HG03432 (cell line): ENCODE data around the gene ARMC2.
A peak's percentile ranks its signal among the peaks of the same experiment; 100 is the strongest.

Experiments used
- ATAC-seq: cut with Tn5 transposase; IDR thresholded peaks from one replicate; pipeline ENCODE4 v1.9.1; 2021; ENCODE audit warnings: mild to moderate bottlenecking, moderate library complexity; ENCODE audit not compliant: unreplicated experiment

Gene ARMC2

DNA sequence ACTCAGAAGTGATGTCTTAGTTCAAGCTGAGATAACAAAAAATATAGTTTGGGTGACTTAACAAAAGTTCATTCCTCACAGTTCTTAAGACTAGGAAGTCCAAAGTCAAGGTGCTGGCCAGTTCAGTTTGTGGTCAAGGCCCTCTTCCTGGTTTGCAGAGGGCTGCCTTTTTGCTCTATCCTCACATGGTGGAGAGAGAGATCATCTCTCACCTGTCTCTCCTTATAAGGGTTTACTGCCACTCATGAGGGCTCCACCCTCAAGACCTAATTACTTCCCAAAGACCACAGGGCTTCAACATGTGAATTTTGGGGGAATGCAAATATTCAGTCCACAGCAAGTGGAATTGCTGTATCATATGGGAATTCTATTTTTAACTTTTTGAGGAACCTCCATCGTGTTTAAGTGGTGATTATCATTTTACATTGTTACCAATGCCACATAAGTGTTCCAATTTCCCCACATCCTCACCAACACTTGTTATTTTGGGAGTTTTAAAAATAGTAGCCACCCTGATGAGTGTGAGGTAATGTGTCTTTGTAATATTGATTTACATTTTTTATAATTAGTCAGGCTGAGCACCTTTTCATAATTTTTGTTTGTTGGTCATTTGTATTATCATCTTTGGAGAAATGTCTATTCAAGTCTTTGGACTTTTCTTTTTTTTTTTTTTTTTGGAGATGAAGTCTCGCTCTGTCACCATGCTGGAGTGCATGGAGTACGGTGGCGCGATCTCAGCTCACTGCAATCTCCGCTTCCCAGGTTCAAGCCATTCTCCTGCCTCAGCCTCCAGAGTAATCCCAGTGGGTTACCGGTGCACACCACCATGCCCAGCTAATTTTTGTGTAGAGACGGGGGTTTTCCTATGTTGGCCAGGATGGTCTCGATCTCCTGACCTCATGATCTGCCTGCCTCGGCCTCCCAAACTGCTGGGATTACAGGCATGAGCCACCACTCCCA, 134.2 kb downstream of the ARMC2 start:
- ATAC-seq, result no peak

DNA sequence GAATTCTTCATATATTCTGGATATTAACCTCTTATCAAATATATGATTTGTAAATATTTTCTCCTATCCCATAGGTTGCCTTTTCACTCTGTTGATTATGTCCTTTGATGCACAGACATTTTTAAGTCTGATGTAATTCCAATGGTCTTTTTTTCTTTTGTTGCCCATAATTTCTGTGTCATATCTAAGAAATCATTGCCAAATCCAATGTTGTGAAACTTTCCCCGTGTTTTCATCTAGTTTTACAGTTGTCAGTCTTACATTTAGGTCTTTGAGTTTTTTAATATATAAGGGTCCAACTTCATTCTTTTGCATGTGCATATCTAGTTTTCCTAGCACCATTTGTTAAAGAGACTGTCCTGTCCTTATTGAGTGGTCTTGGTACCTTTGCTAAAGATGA, 134.9 kb downstream of the ARMC2 start:
- no peak for ATAC-seq

DNA sequence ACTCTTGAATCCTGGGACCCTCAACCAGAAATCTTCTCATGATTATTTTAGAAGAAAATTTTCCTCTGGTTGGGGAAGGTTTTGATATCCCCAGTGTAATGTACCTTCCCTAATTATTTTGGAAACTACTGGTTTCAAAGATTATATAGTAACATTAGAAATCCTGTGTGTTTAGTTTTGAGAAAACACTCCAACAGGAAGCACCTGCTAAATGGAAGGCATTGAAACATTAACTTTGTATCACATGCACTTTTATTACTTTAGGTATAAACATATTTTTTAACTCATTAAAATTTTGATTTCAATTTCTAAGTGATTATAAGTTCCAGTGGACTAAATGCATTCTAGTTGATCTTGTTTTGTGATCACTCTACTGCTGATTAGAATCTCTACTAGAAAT, 137.1 kb downstream of the ARMC2 start:
- no peak for ATAC-seq

DNA sequence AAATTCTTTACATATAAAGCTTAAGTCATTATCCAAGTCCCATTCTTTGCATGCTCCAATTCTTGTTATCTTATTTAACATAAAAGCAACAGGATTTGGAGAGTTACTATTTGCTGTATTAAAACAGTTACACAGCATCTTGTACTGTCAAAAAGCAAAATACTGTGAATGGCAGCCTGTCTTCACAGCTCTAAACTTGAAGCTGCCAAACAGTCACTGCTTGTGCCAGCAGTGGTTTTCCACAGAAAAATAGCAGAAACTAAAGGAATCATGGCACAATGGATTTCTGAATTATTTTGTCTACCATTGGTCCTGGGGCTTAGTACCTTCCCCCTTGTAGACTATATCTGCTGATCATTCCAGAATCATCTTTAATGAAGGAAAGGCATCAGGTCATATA, 138.9 kb downstream of the ARMC2 start:
- no peak for ATAC-seq

DNA sequence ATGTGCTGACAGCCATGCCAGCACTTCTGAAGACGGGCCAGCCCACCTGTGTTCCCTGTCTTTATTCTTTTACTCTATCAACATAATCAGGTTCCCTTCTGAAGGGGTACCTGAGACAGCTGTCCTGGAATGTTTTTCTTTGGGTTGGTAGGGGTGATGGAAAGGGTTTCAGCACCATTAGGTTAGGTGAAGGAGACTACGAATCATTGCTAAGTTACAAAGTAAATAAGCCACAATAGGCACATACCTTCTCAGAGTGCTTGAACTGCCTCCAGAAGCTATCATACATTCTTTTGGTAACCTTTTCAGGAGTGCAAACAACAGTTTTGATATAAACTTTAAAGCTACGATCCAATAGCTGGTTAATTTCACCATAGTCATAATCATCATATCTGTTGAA, 140.1 kb downstream of the ARMC2 start:
- no peak for ATAC-seq

DNA sequence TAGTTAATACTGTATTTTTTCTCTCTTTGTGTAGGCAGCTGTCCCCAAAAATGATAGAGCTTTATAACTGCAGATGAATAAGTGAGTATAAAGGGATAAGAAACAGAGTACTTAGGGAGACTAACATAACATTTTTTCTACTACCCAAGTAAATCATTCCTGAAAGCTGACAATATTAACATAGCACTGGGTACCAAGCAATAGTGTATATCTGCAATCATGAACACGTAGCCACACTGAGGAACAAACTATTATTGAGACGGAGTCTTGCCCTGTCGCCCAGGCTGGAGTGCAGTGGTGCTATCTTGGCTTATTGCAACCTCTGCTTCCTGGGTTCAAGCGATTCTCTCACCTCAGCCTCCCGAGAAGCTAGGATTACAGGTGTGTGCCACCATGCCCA, 140.5 kb downstream of the ARMC2 start:
- no peak for ATAC-seq

DNA sequence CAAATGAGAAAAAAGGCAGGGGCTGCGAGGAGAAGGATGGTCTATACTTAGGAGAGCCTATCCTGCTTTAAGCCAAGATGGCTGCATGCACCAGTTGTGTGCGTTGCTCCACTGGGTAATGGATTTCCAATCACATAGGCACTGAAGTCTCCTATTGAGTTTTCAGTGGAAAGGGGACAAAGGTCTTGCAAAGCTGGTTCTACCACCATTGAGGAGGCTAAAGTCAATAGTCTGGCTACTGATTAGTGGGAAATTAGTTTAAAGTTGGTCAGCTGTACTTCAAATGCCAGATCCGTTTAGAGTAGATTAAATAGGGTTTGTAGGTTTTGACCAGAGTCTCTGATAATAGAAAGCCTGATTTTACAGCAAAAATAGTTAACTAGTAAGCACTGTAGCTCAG, 141.5 kb downstream of the ARMC2 start:
- no peak for ATAC-seq

DNA sequence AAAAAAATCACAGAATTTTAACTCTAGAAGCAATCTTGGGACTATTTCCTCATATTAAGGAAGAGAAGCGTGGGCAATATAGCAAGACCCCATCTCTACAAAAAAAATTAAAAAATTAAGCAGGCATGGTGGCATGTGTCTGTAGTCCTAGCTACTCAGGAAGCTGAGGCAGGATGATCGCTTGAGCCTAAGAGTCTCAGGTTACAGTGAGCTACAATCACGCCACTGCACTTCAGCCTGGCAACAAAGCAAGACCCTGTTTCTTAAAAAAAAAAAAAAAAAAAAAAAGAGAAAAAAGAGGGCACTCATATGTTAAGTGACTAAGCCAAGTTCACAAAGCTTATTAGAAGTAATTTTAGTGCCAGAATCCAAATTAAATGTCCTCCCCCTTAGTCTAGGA, 145.7 kb downstream of the ARMC2 start:
- ATAC-seq, result no peak

DNA sequence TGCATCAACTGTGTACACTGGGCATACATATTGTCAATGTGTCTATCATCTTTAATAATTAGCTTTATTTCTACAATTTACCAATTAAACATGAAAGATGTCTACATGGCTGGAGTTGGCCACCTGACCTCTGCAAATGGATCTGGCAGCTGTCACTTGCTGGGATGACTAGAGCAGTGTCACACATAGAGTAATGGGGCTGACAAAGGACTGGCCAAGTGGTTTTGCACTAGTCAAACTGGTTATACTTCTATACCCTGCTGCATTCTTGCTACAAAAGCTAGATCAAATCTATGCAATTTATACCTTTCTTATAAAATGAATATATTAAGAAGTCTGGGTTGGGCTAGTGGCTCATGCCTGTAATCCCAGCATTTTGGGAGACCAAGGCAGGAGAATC, 147.1 kb downstream of the ARMC2 start:
- ATAC-seq, result no peak

DNA sequence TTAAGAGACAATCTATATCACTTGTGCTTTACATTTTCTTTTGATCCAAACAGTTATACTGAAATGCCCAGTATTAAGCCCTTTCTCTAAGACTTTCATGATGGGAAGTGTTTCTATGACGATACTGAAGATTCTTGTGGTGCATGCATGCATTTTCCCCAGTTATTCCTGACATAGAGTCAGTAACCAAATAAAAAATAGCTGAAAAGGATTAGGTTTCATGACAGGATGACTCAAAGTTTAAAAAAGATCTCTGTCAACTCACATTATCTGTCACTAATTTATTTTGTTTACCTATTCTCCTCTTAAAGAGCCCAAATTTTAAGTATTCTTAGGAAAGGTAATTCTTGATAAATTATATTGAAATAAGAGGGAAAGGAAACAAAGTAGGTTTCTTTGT, 148.0 kb downstream of the ARMC2 start:
- no peak for ATAC-seq

DNA sequence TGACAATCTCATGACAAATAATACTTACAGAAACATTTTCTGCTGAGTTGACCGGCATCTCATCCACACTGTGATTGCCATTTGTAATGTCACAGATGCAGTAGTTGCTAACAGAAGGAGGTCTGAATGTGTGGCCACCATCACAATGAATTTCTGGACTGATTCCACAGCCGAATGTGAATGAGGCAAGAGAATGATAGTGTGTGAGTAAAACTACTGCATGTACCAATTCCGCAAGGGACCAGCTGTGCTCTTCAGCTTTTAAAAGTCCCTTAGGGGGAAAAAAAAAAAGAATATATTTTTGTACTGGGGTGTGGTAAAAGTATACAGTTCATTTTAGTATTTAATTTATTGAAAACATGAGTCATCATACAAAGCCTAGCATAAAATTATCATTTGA, 150.3 kb downstream of the ARMC2 start:
- no peak for ATAC-seq

DNA sequence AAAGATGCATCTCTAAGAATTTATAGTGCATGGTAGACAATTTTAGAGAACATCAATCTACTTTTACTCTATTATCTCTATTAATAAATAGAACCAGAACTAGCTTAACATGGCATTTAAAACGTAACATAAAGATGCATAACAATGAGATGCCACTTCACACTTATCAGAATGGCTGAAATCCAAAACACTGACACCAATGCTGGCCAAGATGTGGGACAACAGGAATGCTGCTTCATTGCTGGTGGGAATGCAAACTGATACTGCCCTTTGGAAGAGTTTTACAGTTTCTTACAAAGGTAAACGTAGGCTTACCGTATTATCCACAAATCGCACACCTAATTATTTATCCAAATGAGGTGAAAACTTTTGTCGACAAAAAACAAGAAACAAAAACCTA, 151.2 kb downstream of the ARMC2 start:
- ATAC-seq, result no peak

DNA sequence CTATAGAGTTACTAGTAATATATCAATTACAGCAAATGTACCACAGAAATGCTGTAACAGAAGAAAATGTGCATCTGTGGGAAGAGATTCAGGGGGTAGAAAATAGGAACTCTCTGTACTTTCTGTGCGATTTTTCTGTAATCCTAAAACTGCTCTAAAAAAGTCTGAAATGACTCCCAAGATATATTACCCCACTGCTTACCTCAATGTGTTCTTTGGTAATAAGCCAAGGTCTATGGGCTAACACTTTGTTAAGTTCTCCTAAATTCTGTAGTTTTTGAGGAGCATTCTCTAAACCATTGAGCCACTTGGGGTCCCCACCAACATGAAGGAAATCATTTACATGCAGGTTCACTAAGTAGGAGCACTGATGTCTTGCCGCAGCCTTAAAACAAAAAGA, 152.1 kb downstream of the ARMC2 start:
- ATAC-seq, result no peak

DNA sequence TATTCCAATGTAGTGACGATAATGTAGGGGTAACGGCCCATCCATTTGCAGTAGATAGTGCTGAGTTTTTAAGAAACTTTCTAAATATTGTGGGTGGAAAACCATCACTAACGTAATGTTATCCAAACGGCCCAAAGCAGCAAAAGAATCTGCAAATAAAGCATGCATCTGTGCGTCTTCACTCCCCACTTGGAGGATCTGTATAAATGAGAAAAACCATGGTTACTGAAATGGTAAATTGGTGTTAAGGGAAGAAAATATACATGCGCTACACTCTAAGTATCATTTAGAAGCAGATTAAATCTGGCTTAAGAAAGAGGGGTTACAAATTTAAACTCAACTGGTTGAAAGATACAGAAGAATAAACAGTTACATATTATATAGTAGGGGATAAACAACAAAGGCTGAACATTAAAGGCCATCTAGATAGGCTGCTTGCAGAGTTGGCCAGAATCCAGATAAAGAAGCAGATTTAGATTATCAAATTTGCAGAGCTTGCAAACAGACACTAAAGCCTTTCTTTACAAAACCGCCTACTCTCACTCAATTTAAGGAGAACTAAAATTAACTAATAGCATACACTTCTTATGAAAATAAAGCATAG, 153.2 kb downstream of the ARMC2 start:
- ATAC-seq, result no peak

DNA sequence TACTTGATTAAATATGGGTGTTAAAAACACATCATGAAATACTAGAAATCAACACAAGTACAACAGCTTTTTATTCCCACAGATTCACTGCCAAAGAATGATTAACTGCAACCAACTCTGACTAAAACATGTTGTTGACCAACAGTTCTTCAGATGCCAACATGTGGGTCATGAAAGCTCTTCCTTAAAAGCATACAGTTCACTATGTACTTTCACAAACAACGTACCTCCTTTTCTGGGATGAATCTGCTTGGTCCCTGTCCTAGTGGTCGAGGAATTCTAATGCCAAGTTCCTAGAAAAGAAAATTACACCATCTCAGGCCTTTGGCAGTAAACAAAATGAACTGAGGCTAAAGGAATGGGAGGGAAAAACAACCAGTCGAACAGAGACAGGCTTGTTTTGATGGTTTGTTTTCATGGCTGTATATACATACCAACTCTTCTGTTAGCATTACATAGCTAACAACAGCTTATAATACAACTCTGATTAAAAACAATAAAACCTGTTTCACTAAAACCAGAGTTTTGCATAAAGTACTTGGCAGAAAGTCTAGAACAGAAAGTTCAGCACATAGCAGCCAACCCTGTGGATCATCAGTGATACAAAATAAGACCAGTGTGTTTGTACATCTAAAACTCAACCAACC, 154.0 kb downstream of the ARMC2 start:
- ATAC-seq, result no peak

DNA sequence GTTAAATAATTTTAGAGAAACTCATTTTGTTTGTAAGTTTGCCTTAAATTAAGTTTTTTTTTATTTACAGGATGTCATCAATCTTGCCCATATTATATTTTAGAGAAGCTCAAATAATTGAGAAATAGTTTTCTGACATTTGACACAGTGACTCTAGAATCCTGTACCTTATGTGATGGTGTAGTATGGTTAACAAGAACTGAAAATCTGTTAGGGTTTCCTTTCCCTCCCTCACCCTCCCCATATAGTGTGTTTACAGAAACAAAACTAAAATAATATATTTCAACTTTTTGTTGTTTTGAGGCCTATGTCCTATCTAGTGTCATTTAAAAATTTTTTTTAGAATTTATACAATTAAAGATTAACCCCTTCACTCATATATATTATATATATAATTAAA, 154.7 kb downstream of the ARMC2 start:
- no peak for ATAC-seq

DNA sequence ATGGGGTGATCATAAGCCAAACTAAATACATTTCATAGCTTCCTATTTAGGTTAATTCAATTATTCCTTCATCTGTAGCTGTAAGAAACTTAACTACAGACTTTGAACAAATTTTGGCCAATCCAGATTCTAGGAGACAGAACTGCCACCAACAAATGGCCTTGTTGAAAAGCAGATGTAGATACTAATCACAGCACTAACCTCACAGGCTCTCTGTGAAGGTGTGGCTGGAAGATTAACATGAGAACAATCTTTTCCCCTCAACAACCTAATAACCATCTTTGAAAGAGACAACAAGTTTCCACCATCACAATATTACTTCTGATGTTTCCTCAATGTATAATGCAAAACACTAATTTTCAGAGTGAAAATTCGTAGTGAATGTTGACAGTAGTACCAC, 158.6 kb downstream of the ARMC2 start:
- ATAC-seq, result no peak

DNA sequence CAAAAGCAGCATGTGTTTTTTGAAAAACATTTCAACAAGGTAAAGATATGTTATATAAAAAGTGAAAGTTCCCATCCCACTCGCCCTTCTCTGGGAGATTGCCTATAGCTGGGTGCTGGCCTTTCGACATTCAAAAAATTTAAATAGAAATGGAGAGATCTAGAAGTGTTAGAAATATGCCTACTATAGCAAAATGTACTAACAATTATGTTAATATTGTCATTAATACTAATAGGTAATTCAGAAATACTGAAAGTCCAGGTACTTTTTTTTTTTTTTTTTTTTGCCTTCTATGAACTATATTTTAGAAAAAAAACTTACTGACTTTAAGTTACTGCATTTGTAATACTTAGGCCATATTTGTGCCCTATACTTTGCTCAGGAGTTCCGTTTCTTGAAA, 159.3 kb downstream of the ARMC2 start:
- no peak for ATAC-seq

DNA sequence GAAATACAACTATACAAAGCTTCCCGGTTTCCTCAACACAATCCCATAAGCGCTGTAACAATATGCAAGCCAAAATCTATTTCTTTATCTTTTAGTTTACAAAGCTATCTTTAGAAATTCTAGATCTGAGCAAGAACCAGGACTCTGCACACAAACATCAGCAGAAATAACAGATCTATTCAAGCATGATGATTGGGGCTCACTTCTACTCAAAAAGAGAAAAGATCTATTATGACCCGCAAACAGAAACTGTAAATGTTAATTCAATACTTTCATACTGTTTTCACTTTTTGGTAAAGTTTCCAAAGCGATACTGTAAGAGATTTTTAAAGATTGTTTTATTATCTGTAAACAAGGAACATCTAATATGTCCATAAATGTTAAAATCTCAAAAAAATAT, 159.8 kb downstream of the ARMC2 start:
- ATAC-seq, result peak; percentile 33

DNA sequence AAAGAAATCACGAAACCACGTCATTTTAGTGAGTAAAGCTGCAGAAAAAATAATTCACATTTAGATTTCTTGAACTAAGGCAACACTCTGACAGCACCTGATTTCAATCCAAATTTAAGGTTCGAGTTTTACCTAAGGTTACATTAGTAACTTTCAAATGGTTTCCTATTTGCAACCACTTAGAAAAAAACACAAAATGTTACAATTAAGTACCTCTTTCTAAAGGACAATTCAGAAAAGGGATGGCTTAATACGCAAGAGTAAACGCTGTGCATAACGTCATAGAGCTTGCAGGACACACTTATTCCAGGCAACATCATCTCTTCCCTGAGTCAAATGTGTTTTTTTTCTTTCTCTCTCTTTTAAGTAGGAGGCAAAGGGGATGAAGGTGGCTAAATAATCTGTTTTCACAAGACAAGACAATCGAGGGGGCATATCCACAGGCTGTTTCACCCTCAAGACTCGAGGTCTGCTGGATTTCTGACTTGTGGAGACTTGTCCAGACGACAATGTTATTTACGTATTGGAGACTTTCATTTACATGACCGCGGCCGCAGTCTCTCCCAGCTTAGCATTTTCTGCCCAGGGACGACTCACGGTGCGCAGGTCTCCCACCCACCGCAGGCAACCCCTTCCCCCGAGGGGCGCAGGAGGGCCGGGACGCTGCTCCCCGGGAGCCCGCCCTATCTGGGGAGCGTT, 160.5 kb downstream of the ARMC2 start:
- peak; percentile 33 for ATAC-seq

DNA sequence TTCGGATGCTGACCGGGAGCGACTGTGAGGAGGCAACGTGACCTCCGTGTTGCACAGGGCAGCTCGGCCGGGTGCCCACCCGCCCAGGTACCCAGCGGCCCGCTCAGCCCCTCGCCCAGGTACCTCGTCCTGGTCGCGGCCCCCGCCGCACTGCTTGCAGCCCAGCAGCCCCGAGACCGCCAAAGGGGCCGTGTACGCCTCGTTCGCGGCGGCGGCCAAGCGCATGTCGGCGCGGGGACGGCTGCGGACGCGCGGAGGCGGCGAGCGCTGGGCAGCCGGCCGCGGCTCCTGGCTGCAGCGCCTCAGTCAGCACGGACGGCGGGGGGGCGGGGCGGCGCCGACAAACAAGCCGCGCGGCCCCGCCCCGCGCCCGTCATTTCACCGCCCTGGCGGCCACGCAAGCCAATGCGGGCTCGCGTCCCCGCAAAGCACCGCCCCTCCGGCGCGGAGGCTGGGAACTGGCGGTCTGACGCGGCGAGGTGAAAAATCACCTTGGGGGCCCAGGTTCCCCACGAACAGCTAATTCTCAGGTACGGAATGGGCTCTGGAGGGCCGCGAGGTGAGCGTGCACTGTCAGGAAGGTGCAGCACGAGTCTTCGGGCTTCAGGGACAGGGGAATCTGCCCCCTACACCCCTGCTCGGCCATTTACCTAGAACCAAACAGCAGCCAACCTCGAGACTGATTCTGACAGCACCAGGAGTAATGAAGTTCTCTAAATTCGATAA, 161.2 kb downstream of the ARMC2 start:
- ATAC-seq, result peak; percentile 96
